ENCODE results near the gene ASPSCR1. TPM values are rescaled to one million over a fixed set of nuclear protein-coding genes. Genes with fewer than 3 reads are reported as not detected.

The ASPSCR1 gene
- total and polyA plus RNA-seq, 9 of the 15 experiments (the other 6 are each of a cell fraction or from before 2014, with no cell fraction given), result 0.90 to 36.9 (median 11.6) TPM

GRCh38 chr17:82065638-82066303 lies 88.3 kb downstream of the ASPSCR1 start, which contains the start of gene DUS1L (continued):
- TF ChIP-seq MEIS2 (IDR thresholded peaks at IDR 0.05; ENCODE audit: partially characterized antibody) (no peak), PKNOX1 (IDR thresholded peaks at IDR 0.05) (0 out of 2 replicates have a peak, but pooled peaks have one; percentile 18), ZNF639 (CRISPR knock-in tag; conservative IDR thresholded peaks at IDR 0.05 in 1 of 2, IDR thresholded peaks at IDR 0.05 in 1 of 2) (peak in 1 of 2 experiments; percentile 98; a peak in 2 of 4 replicates), ZNF24 (IDR thresholded peaks at IDR 0.05) (peak; percentile 35; the same call in 1 of the 2 replicates), IFI16 (CRISPR knock-in tag; IDR thresholded peaks at IDR 0.05) (no peak), FUS (optimal IDR thresholded peaks at IDR 0.05; ENCODE audit: low read depth, low read length) (peak; percentile 57), EHMT2 (IDR thresholded peaks at IDR 0.05) (no peak), ZNF407 (IDR thresholded peaks at IDR 0.05; ENCODE audit: low read depth) (no peak), ZBTB7A (IDR thresholded peaks at IDR 0.05; ENCODE audit: borderline replicate concordance, control insufficient read depth, low read depth, low read length) (peak; percentile 95), ZBTB11 (CRISPR knock-in tag; IDR thresholded peaks at IDR 0.05) (peak; percentile 99 to 100 (median 99)), ILK (tag; IDR thresholded peaks at IDR 0.05; ENCODE audit: borderline replicate concordance, low read depth) (no peak), NR2F6 (CRISPR knock-in tag; IDR thresholded peaks at IDR 0.05) (peak; percentile 98)

Measured in K562 (cell line).